ENCODE results near the gene TMEM272. TPM values are rescaled to one million over a fixed set of nuclear protein-coding genes. Genes with fewer than 3 reads are reported as not detected.

Gene TMEM272
- total RNA-seq, 1 experiment from 2014 or later = 0.17 TPM

DNA sequence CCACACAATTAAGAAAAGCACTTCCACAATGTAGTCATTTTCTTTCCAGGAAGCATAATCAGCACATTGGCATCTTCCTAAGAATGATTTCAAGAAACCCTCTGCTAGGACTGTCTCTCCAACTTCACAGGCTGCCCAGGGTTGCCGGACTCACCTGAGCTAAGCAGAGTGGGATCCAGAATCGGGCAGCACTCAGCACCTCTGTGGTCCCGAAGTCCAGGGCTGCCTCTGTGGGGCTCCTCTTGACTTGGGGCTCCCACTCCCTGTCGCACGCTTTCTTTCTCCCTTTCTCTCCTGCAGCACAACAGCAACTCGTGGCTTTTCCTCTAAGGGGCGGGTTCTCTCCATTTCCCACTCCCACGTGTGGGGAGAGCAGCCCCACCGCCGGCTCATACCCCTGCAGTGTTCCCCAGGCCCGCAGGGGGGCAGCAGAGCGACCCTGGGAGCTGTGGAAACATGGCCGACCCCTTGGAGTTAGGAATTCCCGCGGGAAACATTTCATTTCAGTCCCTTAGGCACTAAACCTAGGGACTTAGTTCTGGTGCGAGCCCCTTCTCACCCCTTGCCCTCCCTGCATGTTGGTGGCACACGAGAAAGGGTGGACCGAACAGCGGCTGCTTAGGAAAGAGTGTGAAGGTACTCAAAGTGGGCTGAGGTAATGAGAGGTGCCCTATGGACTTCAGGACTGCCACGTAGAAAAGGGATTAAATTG is at the start of gene TMEM272 (continued):
- TF ChIP-seq EZH2 (IDR thresholded peaks at IDR 0.05) (no peak), CBX3 (IDR thresholded peaks at IDR 0.05; ENCODE audit: low read depth) (0 out of 2 replicates have a peak, but pooled peaks have one; percentile 18), ZNF274 (IDR thresholded peaks at IDR 0.05; ENCODE audit: low read depth, low read length) (no peak), YY1 (IDR thresholded peaks at IDR 0.05; ENCODE audit: extremely low read depth, insufficient replicate concordance, low read depth, low read length) (peak; percentile 88), SP1 (IDR thresholded peaks at IDR 0.05; ENCODE audit: low read depth) (no peak), POLR2A (IDR thresholded peaks at IDR 0.05; ENCODE audit: borderline replicate concordance, extremely low read depth, insufficient read depth, insufficient read length) (no peak), FOSL1 (IDR thresholded peaks at IDR 0.05; ENCODE audit: low read depth) (no peak)

DNA sequence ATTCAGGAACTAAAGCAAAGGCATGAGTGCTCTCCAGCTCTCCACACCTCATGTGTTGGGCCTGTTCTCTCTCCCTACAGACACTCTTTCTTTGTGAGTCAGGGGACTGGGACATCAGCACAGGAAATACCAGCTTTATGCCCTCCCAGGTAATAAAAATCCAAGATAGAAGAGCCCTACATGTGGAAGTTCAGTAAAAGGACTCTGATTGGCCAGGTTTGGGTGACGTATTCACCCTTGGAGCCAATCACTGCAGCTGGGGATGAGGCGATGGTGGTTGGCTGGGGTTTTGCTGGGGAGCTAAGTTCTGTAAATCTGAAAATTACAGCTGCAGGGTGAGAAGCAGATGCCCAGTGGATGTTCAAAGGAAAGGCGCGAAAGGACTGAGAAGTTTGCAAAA is 49.3 kb upstream of the TMEM272 start:
- Histone ChIP-seq H3K9me3 (ENCODE audit: control insufficient read depth in 1 of 2, insufficient read depth in 1 of 2, low read depth in 1 of 2, low read length in 2 of 2) (no peaks in the 10 kb centered on the region), H3K79me2 (ENCODE audit: insufficient read depth, low read length) (no peaks in the 10 kb centered on the region), H2AFZ (ENCODE audit: low read depth, low read length, poor library complexity, severe bottlenecking) (no peak overlapping the region), H3K4me3 (replicated peaks in 1 of 2; ENCODE audit: low read depth in 1 of 2, low read length in 2 of 2) (no peak overlapping the region), H3K9ac (ENCODE audit: low read length) (no peak overlapping the region), H3K4me2 (ENCODE audit: low read length) (no peak overlapping the region), H4K20me1 (ENCODE audit: insufficient read depth) (no peaks in the 10 kb centered on the region), H3K9me2 (ENCODE audit: insufficient read depth) (no peaks in the 10 kb centered on the region), H3K36me3 (ENCODE audit: control insufficient read depth in 1 of 2, insufficient read depth in 2 of 2, low read length in 2 of 2) (no peaks in the 10 kb centered on the region), H3K27ac (ENCODE audit: low read depth, low read length) (no peak overlapping the region), H3K4me1 (ENCODE audit: control insufficient read depth in 1 of 2, insufficient read depth in 2 of 2, low read length in 2 of 2) (no peaks in the 10 kb centered on the region), H3K27me3 (ENCODE audit: insufficient read depth, low read length) (peaks cover 6% of the 10 kb centered on the region; the same call in 1 of the 2 replicates)
- intact Hi-C loops (cut with micrococcal nuclease) = no loop called here
- no peak for DNase-seq (ENCODE audit: low read depth, low spot score)
- ChIA-PET RAD21 (ENCODE audit: low non-redundant PET in 1 of 2, low total read pairs in 2 of 2, uncharacterized antibody in 2 of 2, unreplicated experiment in 2 of 2) (no interaction called here), POLR2A (no interaction called here), CTCF (interaction anchor here (0.9 kb wide), 1 partner anchor 16 kb away, joined by 3 read pairs; no protein-coding TSS in a partner anchor)
- no TSS peak for BruUV-seq (replicated peaks)
- TF ChIP-seq EGR1 (IDR thresholded peaks at IDR 0.05; ENCODE audit: low read depth) (no peak), CBX3 (IDR thresholded peaks at IDR 0.05; ENCODE audit: low read depth) (no peak), SIN3A (IDR thresholded peaks at IDR 0.05; ENCODE audit: low read depth) (no peak), ZNF274 (IDR thresholded peaks at IDR 0.05; ENCODE audit: low read depth, low read length) (no peak), JUND (IDR thresholded peaks at IDR 0.05) (no peak)
- TF ChIP-seq, protein P1, sequence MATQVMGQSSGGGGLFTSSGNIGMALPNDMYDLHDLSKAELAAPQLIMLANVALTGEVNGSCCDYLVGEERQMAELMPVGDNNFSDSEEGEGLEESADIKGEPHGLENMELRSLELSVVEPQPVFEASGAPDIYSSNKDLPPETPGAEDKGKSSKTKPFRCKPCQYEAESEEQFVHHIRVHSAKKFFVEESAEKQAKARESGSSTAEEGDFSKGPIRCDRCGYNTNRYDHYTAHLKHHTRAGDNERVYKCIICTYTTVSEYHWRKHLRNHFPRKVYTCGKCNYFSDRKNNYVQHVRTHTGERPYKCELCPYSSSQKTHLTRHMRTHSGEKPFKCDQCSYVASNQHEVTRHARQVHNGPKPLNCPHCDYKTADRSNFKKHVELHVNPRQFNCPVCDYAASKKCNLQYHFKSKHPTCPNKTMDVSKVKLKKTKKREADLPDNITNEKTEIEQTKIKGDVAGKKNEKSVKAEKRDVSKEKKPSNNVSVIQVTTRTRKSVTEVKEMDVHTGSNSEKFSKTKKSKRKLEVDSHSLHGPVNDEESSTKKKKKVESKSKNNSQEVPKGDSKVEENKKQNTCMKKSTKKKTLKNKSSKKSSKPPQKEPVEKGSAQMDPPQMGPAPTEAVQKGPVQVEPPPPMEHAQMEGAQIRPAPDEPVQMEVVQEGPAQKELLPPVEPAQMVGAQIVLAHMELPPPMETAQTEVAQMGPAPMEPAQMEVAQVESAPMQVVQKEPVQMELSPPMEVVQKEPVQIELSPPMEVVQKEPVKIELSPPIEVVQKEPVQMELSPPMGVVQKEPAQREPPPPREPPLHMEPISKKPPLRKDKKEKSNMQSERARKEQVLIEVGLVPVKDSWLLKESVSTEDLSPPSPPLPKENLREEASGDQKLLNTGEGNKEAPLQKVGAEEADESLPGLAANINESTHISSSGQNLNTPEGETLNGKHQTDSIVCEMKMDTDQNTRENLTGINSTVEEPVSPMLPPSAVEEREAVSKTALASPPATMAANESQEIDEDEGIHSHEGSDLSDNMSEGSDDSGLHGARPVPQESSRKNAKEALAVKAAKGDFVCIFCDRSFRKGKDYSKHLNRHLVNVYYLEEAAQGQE (IDR thresholded peaks at IDR 0.05; ENCODE audit: low read depth) = no peak
- ATAC-seq = 0 out of 2 replicates have a peak, but pooled peaks have one; percentile 29
